HG03342 (cell line): ENCODE data around the gene HNRNPF.
"Not testable (repeated sequence)": the region's sequence is repeated elsewhere in the genome, so short reads cannot be mapped to it uniquely, and the experiment has no call there.

ENCODE experiments used
- ATAC-seq: cut with Tn5 transposase; IDR thresholded peaks from one replicate; pipeline ENCODE4 v1.9.1; 2021; ENCODE audit warnings: mild to moderate bottlenecking, moderate library complexity; ENCODE audit not compliant: unreplicated experiment

HNRNPF gene

DNA sequence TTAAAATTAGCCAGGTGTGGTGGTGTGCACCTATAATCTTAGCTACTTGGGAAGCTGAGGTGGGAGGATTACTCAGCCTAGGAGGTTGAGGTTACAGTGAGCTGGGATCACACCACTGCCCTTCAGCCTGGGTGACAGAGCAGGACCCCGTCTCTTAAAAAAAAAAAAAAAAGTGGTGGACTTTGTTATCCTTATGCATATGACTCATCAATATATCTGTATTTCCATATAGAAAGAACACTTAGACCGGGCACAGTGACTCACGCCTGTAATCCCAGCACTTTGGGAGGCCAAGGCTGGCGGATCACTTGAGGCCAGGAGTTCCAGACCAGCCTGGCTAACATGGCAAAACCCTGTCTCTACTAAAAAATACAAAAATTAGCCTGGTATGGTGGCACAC lies 13.0 kb upstream of the HNRNPF start:
- ATAC-seq: not testable (repeated sequence)

DNA sequence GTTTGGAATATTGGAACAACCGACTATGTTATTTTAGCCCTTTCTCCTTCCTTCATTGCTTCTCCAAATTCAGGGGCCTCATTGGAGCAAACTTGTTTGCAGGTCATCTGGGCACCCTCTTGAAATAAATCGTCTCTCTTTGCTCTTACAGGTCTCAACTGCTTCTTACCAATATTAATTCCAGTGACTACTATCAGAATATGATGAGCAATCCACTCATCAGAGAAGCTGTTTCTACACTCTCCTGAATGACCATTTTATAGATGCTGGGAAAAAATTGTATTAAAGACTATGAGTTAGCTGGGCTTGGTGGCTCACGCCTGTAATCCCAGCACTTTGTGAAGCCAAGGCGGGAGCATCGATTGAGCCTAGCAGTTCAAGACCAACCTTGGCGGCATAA lies 12.5 kb upstream of the HNRNPF start:
- no peak for ATAC-seq

DNA sequence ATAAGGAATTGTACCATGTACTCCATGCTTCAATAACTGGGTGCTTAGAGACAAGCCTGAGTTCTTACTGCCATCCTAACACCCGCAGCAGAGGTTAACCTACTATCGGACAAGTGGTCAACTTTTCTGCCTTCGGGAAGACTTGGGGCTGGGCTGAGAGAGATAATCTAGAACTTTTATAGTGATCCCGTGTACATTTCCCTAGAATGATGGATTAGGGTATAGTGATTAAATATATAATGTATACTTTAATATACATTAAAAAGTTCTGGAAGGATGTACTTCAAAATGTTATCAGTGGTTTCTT lies 12.2 kb upstream of the HNRNPF start:
- ATAC-seq: no peak

DNA sequence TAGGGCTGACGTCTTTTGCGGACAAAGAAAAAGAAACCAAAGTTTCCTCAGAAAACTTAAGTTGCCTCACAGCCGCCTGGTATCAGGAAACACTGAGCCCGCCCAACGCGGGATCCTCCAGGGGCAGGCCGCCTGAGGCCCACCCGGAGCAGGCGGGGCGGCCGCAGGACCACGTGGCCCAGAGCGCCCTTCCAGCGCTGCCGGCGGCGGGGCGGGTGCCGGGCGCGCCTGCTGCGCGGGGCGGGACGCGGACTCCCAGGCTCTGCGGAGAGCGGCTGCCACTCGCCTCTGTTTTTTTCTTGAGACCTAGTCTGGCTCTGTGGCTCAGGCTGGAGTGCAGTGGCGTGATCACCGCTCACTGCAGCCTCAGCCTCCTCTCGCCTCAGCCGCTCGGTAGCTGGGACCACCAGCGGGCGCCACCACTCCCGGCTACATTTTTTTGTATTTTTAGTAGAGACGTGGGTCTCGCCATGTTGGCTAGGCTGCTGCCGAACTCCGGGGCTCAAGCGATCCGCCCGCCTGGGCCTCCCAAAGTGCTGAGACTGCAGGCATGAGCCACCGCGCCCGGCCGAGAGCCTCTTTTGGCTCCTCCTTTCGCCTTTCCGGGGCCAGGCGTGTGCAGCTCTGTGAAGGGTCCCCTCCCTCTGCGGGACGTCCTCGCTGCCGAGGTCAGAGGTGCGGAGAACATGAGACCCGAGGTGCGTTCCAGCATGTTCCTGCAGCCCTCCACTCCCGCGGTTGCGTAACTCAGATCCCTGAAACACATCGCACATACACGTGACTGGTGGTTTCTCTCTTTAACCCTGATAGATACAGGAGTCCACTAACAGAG lies 11.6 kb upstream of the HNRNPF start:
- peak; percentile 84 for ATAC-seq

DNA sequence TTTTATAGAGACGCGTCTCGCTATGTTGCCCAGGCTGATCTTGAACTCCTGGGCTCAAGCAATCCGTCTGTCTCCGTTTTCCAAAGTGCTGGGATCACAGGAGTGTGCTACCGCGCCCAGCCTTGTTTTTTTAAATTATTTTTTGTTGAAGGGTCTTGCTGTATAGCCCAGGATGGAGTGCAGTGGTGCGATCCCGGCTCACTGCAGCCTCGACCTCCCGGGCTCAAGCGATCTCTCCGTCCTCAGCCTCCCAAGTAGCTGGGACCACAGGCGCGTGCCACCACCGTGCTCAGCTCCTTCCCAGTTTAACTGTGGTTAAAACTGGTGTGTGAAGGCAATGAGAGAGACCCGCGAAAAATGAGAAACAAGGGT lies 11.0 kb upstream of the HNRNPF start:
- no peak for ATAC-seq

DNA sequence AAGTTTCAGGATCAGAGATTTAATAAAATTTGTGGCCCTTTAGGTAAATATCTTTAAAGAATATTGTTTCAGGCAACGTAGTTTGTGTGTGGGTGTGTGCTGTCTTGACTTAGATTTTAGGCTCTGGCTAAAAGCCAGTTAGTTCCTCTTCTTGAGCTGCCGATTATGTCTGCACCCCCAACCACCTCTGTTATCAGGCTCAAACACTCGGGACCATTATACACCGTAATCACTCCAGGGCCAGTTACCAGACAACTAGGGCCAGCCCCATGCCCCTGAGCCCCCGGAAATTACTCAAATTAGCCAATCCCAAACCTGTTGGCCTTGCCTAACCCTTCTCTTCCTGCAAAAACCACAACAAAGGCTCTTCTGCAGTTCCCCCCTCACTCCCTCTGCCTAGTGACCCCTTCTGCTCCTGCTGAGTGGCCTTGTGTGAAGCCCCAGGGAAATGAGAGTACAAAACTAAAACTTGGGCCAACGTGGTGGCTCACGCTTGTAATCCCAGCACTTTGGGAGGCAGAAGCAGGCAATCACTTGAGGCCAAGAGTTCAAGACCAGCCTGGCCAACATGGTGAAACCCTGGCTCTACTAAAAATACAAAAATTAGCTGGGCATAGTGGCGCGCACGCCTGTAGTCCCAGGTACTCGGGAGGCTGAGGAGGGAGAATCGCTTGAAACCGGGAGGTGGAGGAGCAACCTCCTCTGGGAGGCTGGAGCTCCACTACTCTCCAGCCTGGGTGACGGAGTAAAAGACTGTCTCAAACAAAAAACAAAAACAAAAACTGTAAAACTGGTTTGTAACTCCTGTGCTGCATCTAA lies 9.2 kb upstream of the HNRNPF start:
- no peak for ATAC-seq

DNA sequence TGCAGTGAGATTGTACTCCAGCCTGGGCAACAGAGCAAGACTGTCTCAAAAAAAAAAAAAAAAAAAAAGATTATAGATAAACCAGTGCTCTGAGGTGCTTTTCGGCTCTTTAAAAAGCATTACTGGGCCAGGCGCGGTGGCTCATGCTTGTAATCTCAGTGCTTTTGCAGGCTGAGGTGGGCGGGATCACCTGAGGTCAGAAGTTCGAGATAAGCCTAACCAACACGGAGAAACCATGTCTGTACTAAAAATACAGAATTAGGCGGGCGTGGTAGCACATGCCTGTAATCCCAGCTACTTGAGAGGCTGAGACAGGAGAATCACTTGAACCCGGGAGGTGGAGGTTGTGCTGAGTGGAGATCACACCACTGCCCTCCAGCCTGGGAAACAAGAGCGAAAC lies 6.6 kb upstream of the HNRNPF start:
- ATAC-seq: no peak

DNA sequence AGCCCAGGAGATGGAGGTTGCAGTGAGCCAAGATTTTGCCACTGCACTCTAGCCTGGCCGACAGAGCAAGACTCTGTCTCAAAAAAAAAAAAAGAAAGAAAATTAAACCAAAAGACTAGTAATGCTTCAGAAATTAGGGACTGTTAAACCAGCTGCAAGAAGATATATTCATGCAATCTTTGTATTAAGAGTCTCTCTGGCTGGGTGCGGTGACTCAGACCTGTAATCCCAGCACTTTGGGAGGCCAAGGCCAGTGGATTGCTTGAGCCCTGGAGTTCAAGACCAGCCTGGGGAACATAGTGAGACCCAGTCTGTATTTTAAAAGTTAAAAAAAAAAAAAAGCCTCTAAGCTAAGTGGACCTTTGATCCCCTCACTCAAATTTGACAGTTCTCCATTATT lies 2.5 kb upstream of the HNRNPF start:
- no peak for ATAC-seq

DNA sequence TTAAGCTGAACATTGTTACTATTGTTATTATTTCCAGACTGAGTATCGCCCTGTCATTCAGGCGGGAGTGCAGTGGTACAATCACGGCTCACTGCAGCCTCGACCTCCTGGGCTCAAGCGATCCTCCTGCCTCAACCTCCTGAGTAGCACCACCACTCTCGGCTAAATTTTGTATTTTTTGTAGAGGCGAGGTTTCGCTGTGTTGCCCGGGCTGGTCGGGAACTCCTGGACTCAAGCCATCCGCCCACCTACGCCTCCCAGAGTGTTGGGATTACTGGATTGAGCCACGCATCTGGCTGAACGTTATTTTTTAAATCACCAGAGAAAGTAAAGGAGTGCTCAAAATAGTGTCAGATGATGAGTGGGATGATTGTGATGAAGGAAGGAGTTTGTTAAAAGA lies 1.4 kb upstream of the HNRNPF start:
- ATAC-seq: no peak

DNA sequence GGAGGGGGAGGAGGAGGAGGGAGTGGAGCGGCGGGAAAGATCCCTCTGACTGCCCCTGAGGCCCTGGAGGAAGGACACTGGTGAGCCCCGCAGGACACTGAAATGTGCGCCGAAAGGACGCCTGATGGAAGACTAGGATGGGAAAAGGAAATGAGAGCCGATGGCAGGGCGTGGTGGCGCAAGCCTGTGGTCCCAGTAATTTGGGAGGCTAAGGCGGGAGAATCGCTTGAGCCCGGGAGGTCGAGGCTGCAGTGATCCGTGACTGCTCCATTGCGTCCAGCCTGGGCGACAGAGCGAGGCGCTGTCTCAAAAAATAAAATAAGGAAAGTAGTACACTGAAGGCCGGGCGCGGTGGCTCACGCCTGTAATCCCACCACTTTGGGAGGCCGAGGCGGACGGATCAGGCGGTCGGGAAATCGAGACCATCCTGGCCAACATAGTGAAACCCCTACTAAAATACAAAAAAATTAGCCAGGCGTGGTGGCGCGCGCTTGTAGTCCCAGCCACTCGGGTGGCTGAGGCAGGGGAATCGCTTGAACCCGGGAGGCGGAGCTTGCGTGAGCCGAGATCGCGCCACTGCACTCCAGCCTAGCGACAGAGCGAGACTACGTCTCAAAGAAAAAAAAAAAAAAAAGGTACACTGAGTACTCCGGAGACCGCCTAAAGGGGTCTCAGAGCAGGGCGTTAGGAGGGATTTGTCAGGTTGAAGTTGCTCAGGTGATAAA lies 561 bp upstream of the HNRNPF start:
- ATAC-seq: peak; percentile 0

DNA sequence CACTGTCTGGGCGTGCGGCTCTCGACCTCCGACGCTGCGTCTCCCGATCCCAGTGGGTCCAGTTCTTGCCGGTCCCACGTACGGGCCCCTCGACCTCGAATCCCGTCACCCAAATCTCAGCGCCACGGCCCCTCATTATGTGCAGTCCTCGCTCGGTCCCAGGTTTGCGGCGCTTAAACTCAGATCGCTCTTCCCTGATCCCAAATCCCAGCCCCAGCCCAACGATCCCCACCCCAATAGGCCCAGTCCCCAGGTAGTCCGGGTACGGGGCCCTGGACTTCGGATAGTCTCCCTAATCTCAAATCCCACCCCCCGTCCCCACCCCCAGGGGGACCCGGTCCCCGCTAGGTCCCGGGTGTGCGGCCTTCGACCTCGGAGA lies 666 bp downstream of the HNRNPF start:
- ATAC-seq: no peak

DNA sequence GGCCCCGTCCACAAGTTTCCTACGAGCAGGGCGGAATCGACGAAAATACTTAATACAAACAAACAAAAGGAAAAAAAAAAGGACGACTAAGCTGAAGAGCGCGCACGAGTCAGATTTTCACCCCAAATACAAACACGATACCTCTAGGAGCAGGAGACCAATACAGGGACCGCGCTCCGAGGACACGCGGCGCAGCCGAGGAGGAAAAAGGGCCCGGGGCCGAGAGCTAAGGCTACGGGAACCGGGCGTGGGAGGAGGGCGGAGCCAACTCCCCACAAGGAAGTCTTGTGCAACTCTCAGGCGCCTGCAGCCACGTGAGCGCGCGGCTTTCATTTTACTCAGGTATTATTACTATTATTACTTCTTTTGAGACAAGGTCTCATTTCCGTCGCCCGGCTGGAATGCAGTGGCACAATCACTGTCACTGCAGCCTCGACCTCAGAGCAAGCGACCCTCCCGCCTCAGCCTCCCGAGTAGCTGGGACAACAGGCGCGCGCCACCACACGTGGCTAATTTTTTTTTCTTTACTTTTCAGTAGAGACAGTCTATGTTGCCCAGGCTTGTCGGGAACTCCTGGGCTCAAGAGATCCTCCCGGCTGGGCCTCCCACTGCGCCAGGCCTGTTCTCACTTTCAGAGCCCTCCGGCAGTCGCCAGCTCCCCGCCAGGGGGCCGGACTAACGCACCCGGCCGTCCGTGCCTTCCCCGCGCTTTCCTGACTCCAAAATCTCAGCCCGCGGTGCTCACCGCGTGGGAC lies 1.2 kb downstream of the HNRNPF start:
- ATAC-seq: peak; percentile 44

DNA sequence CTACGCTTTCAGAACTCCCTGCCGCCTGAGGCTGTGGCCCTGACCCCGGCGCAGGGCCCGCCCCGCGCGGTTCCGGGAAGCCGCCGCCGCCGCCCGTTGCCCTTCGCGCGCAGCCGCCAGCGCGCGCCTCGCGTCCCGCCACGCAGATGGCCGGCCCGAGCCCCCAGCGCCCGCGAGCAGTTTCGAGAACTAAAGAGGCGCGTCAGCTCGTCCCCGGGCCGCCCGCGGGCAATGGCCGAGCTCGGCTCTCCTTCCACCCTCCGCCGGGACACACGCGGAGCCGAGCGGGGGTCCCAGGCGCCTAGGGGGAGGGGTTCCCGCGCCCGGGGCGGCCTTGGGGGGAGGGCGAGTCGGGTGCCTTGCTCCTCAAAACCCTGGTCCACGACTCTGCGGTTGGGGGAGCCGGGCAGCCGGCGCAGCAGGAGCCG lies 1.8 kb downstream of the HNRNPF start:
- ATAC-seq: peak; percentile 13

DNA sequence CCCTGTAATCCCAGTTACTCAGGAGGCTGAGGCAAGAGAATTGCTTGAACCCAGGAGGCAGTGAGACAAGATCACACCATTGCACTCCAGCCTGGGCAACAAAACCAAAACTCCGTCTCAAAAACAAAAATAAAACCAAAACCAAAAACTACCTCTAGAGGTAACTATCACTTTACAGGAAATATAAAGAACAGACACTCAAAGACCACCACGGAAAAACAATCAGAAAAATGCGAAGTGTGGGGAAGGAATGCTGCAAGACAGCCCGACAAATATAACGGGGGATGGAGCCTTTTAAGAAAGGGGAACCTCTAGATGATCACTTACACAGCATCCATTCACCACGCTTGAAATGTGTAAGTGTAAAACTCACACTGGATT lies 4.3 kb downstream of the HNRNPF start:
- no peak for ATAC-seq

DNA sequence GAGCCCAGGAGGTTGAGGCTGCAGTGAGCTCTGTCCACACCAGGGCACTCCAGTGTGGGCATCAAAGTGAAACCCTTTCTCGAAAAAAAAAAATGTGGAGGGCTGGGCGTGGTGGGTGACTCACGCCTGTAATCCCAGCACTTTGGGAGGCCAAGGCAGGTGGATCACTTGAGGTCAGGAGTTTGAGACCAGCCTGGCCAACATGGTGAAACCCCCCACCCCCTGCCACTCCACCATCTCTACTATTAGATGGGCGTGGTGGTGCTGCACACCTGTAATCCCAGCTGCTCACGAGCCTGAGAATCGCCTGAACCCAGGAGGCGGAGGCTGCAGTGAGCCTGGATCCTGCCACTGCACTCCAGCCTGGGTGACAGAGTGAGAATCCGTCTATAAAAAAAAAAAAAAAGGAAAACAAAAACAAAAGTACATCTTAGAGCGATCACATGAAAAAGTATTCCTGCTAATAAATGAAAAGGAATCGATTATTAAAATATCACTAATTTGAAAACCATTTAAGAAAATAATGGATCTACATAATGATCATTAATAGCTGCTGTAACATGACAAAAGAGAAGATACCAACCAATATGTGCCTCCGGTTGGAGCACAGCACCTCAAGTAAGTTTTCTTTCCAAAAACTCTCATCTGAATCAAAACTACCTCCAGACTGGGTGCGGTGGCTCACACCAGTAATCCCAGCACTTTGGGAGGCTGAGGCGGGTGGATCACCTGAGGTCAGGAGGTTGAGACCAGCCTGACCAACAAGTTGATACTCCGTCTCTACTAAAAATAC lies 4.9 kb downstream of the HNRNPF start:
- ATAC-seq: no peak

DNA sequence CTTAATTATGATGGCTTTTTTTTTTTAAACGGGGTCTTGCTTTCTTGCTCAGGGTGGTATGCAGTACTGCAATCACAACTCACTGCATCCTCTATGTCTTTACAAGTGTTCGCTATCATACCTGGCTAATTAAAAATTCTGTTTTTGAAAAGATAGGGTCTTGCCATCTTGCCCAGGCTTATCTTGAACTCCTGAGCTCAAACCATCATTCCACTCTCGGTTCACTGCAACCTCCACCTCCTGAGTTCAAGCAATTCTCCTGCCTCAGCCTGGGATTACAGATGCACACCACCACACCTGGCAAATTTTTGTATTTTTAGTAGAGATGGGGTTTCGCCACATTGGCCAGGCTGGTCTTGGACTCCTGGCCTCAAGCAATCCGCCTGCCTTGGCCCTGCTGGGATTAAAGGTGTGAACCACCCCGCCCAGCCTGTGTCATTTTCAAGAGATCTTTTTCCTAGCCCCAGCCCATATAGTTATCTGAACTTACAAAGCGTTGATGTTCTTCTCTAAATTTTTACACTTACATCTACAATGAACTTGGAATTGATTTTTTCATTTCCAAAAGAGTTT lies 6.0 kb downstream of the HNRNPF start:
- no peak for ATAC-seq

DNA sequence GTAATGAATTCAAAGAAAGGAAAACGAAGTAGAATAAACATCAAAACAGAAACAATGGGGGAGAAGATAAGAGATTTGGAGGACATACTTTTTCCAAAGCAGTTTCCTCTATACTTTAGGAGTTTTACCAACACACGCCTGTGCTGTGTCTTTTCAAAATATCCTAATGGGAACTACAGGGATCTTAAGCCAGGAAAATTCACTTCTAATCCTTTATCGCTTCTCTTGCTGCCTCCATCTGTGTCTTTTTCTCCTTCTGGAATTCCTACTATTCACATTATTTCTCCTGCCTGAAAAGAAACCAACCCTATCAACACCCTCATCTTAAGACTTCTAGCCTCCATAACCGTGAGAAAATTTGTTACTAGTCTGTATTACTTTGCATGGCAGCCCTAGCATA lies 6.8 kb downstream of the HNRNPF start:
- no peak for ATAC-seq

DNA sequence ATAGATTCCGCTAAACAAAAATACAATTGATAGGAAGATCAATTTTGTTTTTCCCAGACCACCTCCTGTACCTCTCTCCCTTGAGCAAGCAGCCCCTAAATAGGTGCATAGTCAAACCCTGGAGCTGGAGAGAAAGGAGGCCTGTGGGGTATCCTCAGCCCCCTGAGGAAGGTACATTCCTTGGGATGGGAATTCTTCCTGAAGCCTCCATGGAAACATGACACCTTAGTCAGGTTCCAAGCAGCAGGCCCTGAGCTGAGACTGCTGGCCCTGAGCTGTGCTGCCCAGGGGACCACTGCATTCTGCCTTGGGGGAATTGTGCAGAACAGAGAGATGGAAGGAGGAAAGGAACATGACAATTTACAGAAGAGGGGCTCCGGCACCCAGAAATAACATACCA lies 7.4 kb downstream of the HNRNPF start:
- ATAC-seq: no peak

DNA sequence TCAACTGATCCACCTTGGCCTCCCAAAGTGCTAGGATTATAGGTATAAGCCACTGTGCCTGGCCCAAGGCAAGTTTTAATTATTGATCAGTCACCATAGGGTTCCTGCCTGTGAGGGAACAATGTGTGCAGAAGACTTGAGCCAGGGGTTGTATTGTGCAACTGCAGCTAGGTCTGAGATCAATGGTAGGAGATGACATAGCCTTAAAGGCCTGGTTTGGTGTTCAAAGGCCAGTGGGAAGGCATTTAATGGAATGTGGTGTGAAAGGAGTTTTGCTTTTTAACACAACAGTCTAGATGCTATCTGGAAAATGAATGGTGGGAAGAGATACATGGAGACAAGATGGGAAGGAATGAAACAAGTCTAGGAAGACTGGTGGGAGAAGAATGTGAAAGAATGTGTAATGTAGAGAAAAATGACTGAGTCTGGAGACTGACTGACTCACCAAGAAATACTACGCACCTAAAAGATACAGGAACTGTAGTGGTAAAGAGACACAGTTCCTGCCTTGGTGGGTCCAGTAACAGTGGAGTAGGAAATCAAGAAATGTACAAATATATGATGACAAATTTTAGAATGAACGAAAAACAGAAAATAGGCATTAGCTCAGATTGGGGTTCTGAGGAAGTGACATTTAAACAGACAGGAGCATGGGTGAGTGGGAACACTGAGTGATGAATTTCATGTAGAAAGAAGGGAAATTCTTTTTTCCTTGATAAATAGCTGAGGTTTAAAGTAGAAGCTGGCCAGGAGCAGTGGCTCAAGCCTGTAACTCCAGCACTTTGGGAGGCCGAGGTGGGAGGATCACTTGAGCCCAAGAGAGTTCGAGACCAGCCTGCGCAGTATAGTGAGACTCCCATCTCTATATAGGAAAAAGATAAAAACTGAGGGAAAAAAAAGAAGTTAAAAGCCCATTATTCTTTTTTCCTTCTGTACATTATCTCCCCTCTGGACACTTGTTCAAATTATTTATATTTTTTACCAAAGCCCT lies 9.4 kb downstream of the HNRNPF start:
- no peak for ATAC-seq
